B cell (primary cell): ENCODE measurements around the gene TGFBR2. TPM values are rescaled to one million over a fixed set of nuclear protein-coding genes. Genes with fewer than 3 reads are reported as not detected.
A peak's percentile ranks its signal among the peaks of the same experiment; 100 is the strongest.

ENCODE experiments used
- ATAC-seq: fragments of 200-7000 bp; cut with Tn5 transposase; one replicate; pipeline ENCODE4 v1.10.0; 2021; ENCODE audit warnings: low read depth, mild to moderate bottlenecking, moderate number of reproducible peaks, moderate library complexity
- CTCF ChIA-PET: fragments of 350-600 bp; sonication (Branson Sonifier 250); formaldehyde crosslinking; loops from one replicate; lab custom pipeline; 2021; ENCODE audit warnings: antibody characterized with exemption, inconsistent platforms; lab: Charles Lee
- POLR2A ChIA-PET: fragments of 350-600 bp; sonication (Branson Sonifier 250); formaldehyde crosslinking; loops from one replicate; lab custom pipeline; 2021; ENCODE audit warnings: antibody characterized with exemption; lab: Charles Lee
- DNase-seq: peaks from one replicate; pipeline ENCODE4 v3.0.0; 2013
- H2AFZ ChIP-seq: 2 replicates; pipeline ENCODE4 v1.6.1; 2012; ENCODE audit warnings: mild to moderate bottlenecking, low read depth, low read length; ENCODE audit not compliant: insufficient read depth, poor library complexity, severe bottlenecking
- H3K27ac ChIP-seq, 2 donors: 1 replicate in 1 of 2; 2 replicates in 1 of 2; pipeline ENCODE4 v1.5.1; 2012 to 2013; ENCODE audit warnings: low read length in 2 of 2, mild to moderate bottlenecking in 2 of 2, moderate library complexity in 1 of 2
- H3K27me3 ChIP-seq, 4 experiments: fragments of 200-600 bp in 1 of 4; sonication (generic) in 1 of 4; replicated peaks in 1 of 4; 1 replicate in 2 of 4; 2 replicates in 2 of 4; pipeline versions ENCODE4 v1.6.1 to v1.7.0; 2013 to 2016; ENCODE audit warnings: low read length in 3 of 4, mild to moderate bottlenecking in 2 of 4, mixed read lengths in 1 of 4, moderate library complexity in 1 of 4; ENCODE audit not compliant: insufficient read depth in 4 of 4, control insufficient read depth in 3 of 4; ENCODE audit errors: control extremely low read depth in 1 of 4
- H3K36me3 ChIP-seq, 2 experiments: replicated peaks in 1 of 2; 1 replicate in 1 of 2; 2 replicates in 1 of 2; pipeline versions ENCODE4 v1.6.1 to v1.7.1; 2013; ENCODE audit warnings: low read length in 1 of 2; ENCODE audit not compliant: insufficient read depth in 2 of 2, control insufficient read depth in 1 of 2; ENCODE audit errors: control extremely low read depth in 1 of 2, extremely low read depth in 1 of 2
- H3K4me1 ChIP-seq, 2 donors: fragments of 200-600 bp in 1 of 2; sonication (generic) in 1 of 2; 1 replicate in 1 of 2; 2 replicates in 1 of 2; pipeline versions ENCODE4 v1.5.1 to v1.6.1; 2013 to 2017; ENCODE audit warnings: low read length in 2 of 2; ENCODE audit not compliant: control insufficient read depth in 2 of 2, insufficient read depth in 2 of 2
- H3K4me2 ChIP-seq: replicated peaks from 2 replicates; pipeline ENCODE3; 2012; ENCODE audit warnings: mild to moderate bottlenecking, low read depth, low read length; ENCODE audit not compliant: poor library complexity, severe bottlenecking
- H3K4me3 ChIP-seq, 5 experiments: fragments of 200-600 bp in 1 of 5; sonication (generic) in 1 of 5; 1 replicate in 3 of 5; 2 replicates in 2 of 5; pipeline versions ENCODE4 v1.5.1 to v1.7.0; 2011 to 2016; ENCODE audit warnings: low read length in 4 of 5, mild to moderate bottlenecking in 4 of 5, low read depth in 2 of 5, control low read depth in 1 of 5, moderate library complexity in 1 of 5; ENCODE audit not compliant: insufficient read depth in 1 of 5; ENCODE audit errors: control extremely low read depth in 1 of 5, extremely low read depth in 1 of 5
- H3K79me2 ChIP-seq: fragments of 200-600 bp; sonication (generic); one replicate; pipeline ENCODE4 v1.6.0; 2016; ENCODE audit warnings: low read length; ENCODE audit not compliant: control insufficient read depth, insufficient read depth
- H3K9ac ChIP-seq: fragments of 200-600 bp; sonication (generic); 2 replicates; pipeline ENCODE4 v1.6.1; 2017; ENCODE audit warnings: mild to moderate bottlenecking, low read length, moderate library complexity
- H3K9me3 ChIP-seq, 3 donors: one replicate each; pipeline versions ENCODE4 v1.6.1 to v1.7.1; 2013; ENCODE audit warnings: low read length in 2 of 3; ENCODE audit not compliant: control insufficient read depth in 2 of 3, insufficient read depth in 1 of 3; ENCODE audit errors: control extremely low read depth in 1 of 3
- H4K20me1 ChIP-seq: 2 replicates; pipeline ENCODE4 v1.6.0; 2012; ENCODE audit warnings: mild to moderate bottlenecking, low read length; ENCODE audit not compliant: insufficient read depth, control insufficient read depth, poor library complexity, severe bottlenecking
- H3K27ac Mint-ChIP-seq: one replicate; pipeline ENCODE4 v1.8.0; 2021; ENCODE audit warnings: mixed read lengths
- H3K27me3 Mint-ChIP-seq: one replicate; pipeline ENCODE4 v1.8.0; 2021; ENCODE audit warnings: mixed read lengths
- H3K4me1 Mint-ChIP-seq: one replicate; pipeline ENCODE4 v1.8.0; 2021; ENCODE audit warnings: mixed read lengths
- H3K4me3 Mint-ChIP-seq: one replicate; pipeline ENCODE4 v1.8.0; 2021; ENCODE audit warnings: mixed read lengths
- H3K9me3 Mint-ChIP-seq: one replicate; pipeline ENCODE4 v1.8.0; 2022; ENCODE audit warnings: mixed read lengths; ENCODE audit not compliant: insufficient read depth
- EZH2 ChIP-seq: IDR thresholded peaks from 2 replicates; pipeline ENCODE4 v1.6.1; 2012; ENCODE audit warnings: borderline replicate concordance, low read depth, mild to moderate bottlenecking, moderate library complexity, low read length; ENCODE audit not compliant: insufficient read depth, poor library complexity, severe bottlenecking
- WGBS: methylation state at CpG from one replicate; pipeline ENCODE4 v1.1.5; 2013; ENCODE audit warnings: missing lambda C conversion rate; ENCODE audit not compliant: insufficient coverage; 5-methylcytosine and 5-hydroxymethylcytosine counted together
- intact Hi-C: fragments of 100-400 bp; cut with micrococcal nuclease; formaldehyde crosslinking; loops from one replicate; pipeline ENCODE4 v1.10.0; 2022
- polyA plus RNA-seq: library from polyadenylated mRNA; depleted of rRNA; stranded (reverse); fragments of >200 nt; gene quantifications from 2 replicates; pipeline ENCODE4 v1.2.3, GENCODE V29; 2012
- total RNA-seq, 2 donors: library from RNA; stranded (reverse); fragments of 120-200 nt in 1 of 2; gene quantifications; 1 replicate in 1 of 2; 2 replicates in 1 of 2; pipeline versions ENCODE4 v1.2.3 to v1.2.4, GENCODE V29; 2013 to 2022
- TF ChIP-seq, protein P1 (sequence below): fragments of 200-600 bp; IDR thresholded peaks from one replicate; pipeline ENCODE4 v1.8.0; 2022; ENCODE audit warnings: antibody characterized with exemption, mild to moderate bottlenecking

The TGFBR2 gene
- total and polyA plus RNA-seq, 2 donors (not counting 1 experiment from before 2014, with no cell fraction given) = 68.7 to 189 TPM

DNA sequence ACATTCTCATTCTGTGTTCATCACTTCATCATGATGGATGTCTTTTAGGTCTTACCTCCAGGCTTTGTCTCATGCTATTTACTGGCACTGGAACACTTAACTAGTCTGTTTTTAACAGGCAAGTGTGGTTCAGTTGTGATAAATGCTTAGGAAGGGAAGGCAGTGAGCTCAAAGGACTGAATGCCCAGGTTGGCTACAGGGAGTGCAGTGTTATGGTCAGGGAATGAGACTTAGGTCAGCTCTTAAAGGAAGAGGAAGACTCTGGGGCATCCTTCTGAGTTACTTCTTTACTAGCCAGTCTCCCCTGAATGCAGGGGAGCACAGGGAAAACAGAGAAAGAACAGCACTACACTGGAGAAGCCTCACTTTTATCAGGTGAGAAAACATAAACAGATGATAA lies 72.6 kb downstream of the TGFBR2 start:
- Mint-ChIP-seq H3K27ac (peak overlapping the region; percentile 68), H3K4me1 (peaks cover 73% of the 10 kb centered on the region), H3K27me3 (no peaks in the 10 kb centered on the region), H3K4me3 (no peak overlapping the region), H3K9me3 (no peaks in the 10 kb centered on the region)
- H3K36me3 ChIP-seq = peaks cover 12 to 84% of the 10 kb centered on the region in 2 experiments
- H3K4me2 ChIP-seq = no peak overlapping the region
- no peaks in the 10 kb centered on the region for H3K9me3 ChIP-seq
- H3K27ac ChIP-seq = peak overlapping the region in 1 of 2 donors; percentile 58
- intact Hi-C loops = no loop called here
- no peak overlapping the region for H3K9ac ChIP-seq
- ChIA-PET CTCF (interaction anchor here (1.0 to 4.7 kb wide), 2 partner anchors 15 to 20 kb away, joined by 3 to 32 read pairs; no protein-coding TSS in a partner anchor), POLR2A (no interaction called here)
- DNase-seq = no peak
- peaks cover 24 to 30% of the 10 kb centered on the region in 2 donors for H3K4me1 ChIP-seq
- no peak overlapping the region for H3K4me3 ChIP-seq
- peaks cover 20% of the 10 kb centered on the region for H4K20me1 ChIP-seq
- no peaks in the 10 kb centered on the region for H3K27me3 ChIP-seq
- H3K79me2 ChIP-seq = peaks cover 89% of the 10 kb centered on the region
- H2AFZ ChIP-seq = no peak overlapping the region
- TF ChIP-seq EZH2 = no peak
- TF ChIP-seq, protein P1, sequence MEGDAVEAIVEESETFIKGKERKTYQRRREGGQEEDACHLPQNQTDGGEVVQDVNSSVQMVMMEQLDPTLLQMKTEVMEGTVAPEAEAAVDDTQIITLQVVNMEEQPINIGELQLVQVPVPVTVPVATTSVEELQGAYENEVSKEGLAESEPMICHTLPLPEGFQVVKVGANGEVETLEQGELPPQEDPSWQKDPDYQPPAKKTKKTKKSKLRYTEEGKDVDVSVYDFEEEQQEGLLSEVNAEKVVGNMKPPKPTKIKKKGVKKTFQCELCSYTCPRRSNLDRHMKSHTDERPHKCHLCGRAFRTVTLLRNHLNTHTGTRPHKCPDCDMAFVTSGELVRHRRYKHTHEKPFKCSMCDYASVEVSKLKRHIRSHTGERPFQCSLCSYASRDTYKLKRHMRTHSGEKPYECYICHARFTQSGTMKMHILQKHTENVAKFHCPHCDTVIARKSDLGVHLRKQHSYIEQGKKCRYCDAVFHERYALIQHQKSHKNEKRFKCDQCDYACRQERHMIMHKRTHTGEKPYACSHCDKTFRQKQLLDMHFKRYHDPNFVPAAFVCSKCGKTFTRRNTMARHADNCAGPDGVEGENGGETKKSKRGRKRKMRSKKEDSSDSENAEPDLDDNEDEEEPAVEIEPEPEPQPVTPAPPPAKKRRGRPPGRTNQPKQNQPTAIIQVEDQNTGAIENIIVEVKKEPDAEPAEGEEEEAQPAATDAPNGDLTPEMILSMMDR = no peak
- no peak for ATAC-seq

DNA sequence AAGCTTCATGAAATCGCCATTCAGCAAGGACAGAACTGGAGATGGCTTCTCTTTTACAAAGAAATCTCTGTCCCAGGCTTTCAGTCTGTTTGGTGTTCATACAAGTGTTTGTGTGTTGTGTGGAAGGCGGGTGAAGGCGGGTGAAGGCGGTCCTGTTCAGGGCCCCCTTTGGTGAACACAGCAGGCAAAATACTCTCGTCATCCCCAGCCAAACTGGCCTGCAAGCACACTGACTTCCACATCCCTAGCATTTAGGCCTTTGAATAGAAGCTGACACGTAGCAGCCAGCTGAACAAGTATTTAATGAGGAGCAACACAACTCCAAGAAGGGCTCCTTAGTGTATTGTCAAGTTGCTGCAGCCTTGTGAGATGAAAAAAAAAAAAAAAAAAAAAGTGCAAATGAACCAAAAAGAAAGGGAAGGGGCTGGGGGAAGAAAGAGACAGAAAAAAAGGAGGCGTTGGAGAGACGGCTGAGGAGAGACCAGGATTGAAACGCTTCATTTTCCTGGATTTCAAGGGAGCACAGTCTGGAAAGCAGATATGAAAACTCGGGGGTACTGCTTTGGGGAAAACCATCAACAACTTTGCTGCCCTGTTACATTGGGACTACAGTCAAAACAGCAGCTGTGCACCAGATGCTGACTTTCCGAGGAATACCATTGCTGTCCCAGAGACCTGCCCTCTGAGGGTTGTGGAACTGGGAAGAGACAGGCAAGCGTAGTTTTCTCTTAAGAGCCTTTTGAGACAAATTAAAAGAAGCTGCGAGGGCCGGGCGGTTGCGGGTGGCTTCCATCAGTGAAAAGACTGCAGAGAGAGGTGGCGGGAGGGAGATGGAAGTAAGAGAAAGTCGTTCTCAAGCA lies 74.6 kb downstream of the TGFBR2 start:
- H3K9me3 ChIP-seq = no peaks in the 10 kb centered on the region
- TF ChIP-seq EZH2 = no peak
- TF ChIP-seq, protein P1 = no peak
- intact Hi-C loops = no loop called here
- Mint-ChIP-seq H3K27me3 (no peaks in the 10 kb centered on the region), H3K27ac (peak overlapping the region; percentile 85), H3K4me1 (peaks cover 68% of the 10 kb centered on the region), H3K9me3 (no peaks in the 10 kb centered on the region), H3K4me3 (peak overlapping the region; percentile 15)
- H3K4me3 ChIP-seq = no peak overlapping the region
- H3K36me3 ChIP-seq = peaks cover 13 to 81% of the 10 kb centered on the region in 2 experiments
- WGBS = 94% methylated on average over 13 of the region's 18 CpGs
- H3K27ac ChIP-seq = peak overlapping the region in 1 of 2 donors; percentile 79
- H3K4me2 ChIP-seq = no peak overlapping the region
- peaks cover 83% of the 10 kb centered on the region for H3K79me2 ChIP-seq
- CTCF ChIA-PET = interaction anchor here (2.0 to 4.7 kb wide), 2 partner anchors 13 to 361 kb away, joined by 7 to 32 read pairs; no protein-coding TSS in a partner anchor
- no peak overlapping the region for H2AFZ ChIP-seq
- ATAC-seq = no peak
- DNase-seq = no peak
- H3K27me3 ChIP-seq = no peaks in the 10 kb centered on the region
- H3K4me1 ChIP-seq = peaks cover 23% of the 10 kb centered on the region in 2 donors
- POLR2A ChIA-PET = interaction anchor here (0.7 kb wide), 1 partner anchor 405 kb away, joined by 8 read pairs; no protein-coding TSS in a partner anchor
- peaks cover 27% of the 10 kb centered on the region for H4K20me1 ChIP-seq
- no peak overlapping the region for H3K9ac ChIP-seq
